ENCODE measurements around the gene TMPRSS4. TPM values are rescaled to one million over a fixed set of nuclear protein-coding genes. Genes with fewer than 3 reads are reported as not detected.

TMPRSS4 gene
- total RNA-seq, 1 experiment from 2014 or later = 1.5 TPM

DNA sequence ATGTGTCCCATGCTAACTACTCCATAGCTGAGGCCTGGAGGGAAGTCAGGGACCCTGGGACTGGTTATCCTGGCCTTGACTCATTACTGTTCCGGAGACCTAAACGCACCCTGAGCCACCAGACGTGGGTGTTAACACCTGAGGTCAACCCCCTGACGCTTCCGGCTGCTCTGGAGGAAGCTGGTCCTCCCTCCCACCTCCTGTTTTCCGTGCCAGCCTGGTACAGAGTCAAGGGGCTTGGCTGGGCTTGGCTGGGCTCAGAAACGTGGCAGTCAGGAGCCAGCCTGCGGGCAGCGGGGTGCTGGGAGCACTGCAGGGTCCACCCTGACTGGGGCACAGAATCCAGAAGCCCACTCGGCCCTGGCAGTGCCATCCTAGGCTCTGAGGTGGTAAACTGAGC is 2.6 kb downstream of the TMPRSS4 start:
- ChIA-PET CTCF (interaction anchor here (1.3 kb wide), 1 partner anchor 272 kb away, joined by 3 read pairs; no protein-coding TSS in a partner anchor), POLR2A (no interaction called here), RAD21 (ENCODE audit: low non-redundant PET in 1 of 2, low total read pairs in 2 of 2, uncharacterized antibody in 2 of 2, unreplicated experiment in 2 of 2) (no interaction called here)
- Histone ChIP-seq H3K9me2 (ENCODE audit: insufficient read depth) (no peaks in the 10 kb centered on the region), H3K4me1 (ENCODE audit: control insufficient read depth in 1 of 2, insufficient read depth in 2 of 2, low read length in 2 of 2) (peaks cover 21 to 29% of the 10 kb centered on the region in 2 experiments), H3K9ac (ENCODE audit: low read length) (no peak overlapping the region), H3K4me2 (ENCODE audit: low read length) (no peak overlapping the region), H2AFZ (ENCODE audit: low read depth, low read length, poor library complexity, severe bottlenecking) (no peak overlapping the region), H3K27ac (ENCODE audit: low read depth, low read length) (no peak overlapping the region), H3K9me3 (ENCODE audit: control insufficient read depth in 1 of 2, insufficient read depth in 1 of 2, low read depth in 1 of 2, low read length in 2 of 2) (no peaks in the 10 kb centered on the region), H3K4me3 (replicated peaks in 1 of 2; ENCODE audit: low read depth in 1 of 2, low read length in 2 of 2) (no peak overlapping the region), H3K79me2 (ENCODE audit: insufficient read depth, low read length) (no peaks in the 10 kb centered on the region), H4K20me1 (ENCODE audit: insufficient read depth) (no peaks in the 10 kb centered on the region), H3K36me3 (ENCODE audit: control insufficient read depth in 1 of 2, insufficient read depth in 2 of 2, low read length in 2 of 2) (no peaks in the 10 kb centered on the region), H3K27me3 (ENCODE audit: insufficient read depth, low read length) (no peaks in the 10 kb centered on the region)
- ATAC-seq (no peak), DNase-seq (ENCODE audit: low read depth, low spot score) (no peak)
- intact Hi-C loops (cut with micrococcal nuclease) = no loop called here
- TF ChIP-seq, protein P1, sequence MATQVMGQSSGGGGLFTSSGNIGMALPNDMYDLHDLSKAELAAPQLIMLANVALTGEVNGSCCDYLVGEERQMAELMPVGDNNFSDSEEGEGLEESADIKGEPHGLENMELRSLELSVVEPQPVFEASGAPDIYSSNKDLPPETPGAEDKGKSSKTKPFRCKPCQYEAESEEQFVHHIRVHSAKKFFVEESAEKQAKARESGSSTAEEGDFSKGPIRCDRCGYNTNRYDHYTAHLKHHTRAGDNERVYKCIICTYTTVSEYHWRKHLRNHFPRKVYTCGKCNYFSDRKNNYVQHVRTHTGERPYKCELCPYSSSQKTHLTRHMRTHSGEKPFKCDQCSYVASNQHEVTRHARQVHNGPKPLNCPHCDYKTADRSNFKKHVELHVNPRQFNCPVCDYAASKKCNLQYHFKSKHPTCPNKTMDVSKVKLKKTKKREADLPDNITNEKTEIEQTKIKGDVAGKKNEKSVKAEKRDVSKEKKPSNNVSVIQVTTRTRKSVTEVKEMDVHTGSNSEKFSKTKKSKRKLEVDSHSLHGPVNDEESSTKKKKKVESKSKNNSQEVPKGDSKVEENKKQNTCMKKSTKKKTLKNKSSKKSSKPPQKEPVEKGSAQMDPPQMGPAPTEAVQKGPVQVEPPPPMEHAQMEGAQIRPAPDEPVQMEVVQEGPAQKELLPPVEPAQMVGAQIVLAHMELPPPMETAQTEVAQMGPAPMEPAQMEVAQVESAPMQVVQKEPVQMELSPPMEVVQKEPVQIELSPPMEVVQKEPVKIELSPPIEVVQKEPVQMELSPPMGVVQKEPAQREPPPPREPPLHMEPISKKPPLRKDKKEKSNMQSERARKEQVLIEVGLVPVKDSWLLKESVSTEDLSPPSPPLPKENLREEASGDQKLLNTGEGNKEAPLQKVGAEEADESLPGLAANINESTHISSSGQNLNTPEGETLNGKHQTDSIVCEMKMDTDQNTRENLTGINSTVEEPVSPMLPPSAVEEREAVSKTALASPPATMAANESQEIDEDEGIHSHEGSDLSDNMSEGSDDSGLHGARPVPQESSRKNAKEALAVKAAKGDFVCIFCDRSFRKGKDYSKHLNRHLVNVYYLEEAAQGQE (IDR thresholded peaks at IDR 0.05; ENCODE audit: low read depth) = no peak
- no peak for TF ChIP-seq CEBPB (IDR thresholded peaks at IDR 0.05; ENCODE audit: low read depth)
- TF ChIP-seq, protein P2, sequence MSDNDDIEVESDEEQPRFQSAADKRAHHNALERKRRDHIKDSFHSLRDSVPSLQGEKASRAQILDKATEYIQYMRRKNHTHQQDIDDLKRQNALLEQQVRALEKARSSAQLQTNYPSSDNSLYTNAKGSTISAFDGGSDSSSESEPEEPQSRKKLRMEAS (IDR thresholded peaks at IDR 0.05) = no peak
- no peak for TF ChIP-seq EZH2 (IDR thresholded peaks at IDR 0.05)
- BruUV-seq (replicated peaks) = no TSS peak

DNA sequence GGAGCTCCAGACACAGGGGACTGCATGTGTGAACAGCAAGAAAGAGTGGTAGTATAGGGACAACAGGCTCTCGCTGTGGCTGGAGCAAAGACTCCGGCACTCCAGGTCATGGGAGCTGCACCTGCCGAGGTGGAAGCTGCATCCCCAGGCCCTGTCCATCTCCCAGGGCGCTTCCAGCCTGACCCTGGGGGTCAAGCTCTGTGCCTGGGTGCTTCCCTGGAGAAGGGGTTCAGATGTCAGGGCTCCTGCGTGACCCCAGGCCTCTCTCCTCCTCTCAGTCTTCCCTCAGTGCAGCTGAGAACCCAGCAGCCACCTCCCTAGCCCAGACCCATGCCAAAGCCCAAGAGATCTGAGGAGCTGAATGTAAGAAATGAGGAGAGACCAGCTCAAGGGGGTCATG is 3.4 kb downstream of the TMPRSS4 start:
- no TSS peak for BruUV-seq (replicated peaks)
- no peak overlapping the region for H3K27ac ChIP-seq (ENCODE audit: low read depth, low read length)
- DNase-seq (ENCODE audit: low read depth, low spot score) (no peak), ATAC-seq (no peak)
- H3K4me3 ChIP-seq (replicated peaks in 1 of 2; ENCODE audit: low read depth in 1 of 2, low read length in 2 of 2) = no peak overlapping the region
- no peaks in the 10 kb centered on the region for H3K27me3 ChIP-seq (ENCODE audit: insufficient read depth, low read length)
- ChIA-PET RAD21 (ENCODE audit: low non-redundant PET in 1 of 2, low total read pairs in 2 of 2, uncharacterized antibody in 2 of 2, unreplicated experiment in 2 of 2) (no interaction called here), POLR2A (interaction anchor here (1.2 kb wide), 1 partner anchor 16 kb away, joined by 3 read pairs; no protein-coding TSS in a partner anchor), CTCF (interaction anchor here (1.3 kb wide), 1 partner anchor 273 kb away, joined by 3 read pairs; no protein-coding TSS in a partner anchor)
- intact Hi-C loops (cut with micrococcal nuclease) = no loop called here
- no peak overlapping the region for H2AFZ ChIP-seq (ENCODE audit: low read depth, low read length, poor library complexity, severe bottlenecking)
- H3K36me3 ChIP-seq (ENCODE audit: control insufficient read depth in 1 of 2, insufficient read depth in 2 of 2, low read length in 2 of 2) = no peaks in the 10 kb centered on the region
- H3K9ac ChIP-seq (ENCODE audit: low read length) = no peak overlapping the region
- no peaks in the 10 kb centered on the region for H3K79me2 ChIP-seq (ENCODE audit: insufficient read depth, low read length)
- H3K4me2 ChIP-seq (ENCODE audit: low read length) = no peak overlapping the region
- no peaks in the 10 kb centered on the region for H4K20me1 ChIP-seq (ENCODE audit: insufficient read depth)
- H3K9me3 ChIP-seq (ENCODE audit: control insufficient read depth in 1 of 2, insufficient read depth in 1 of 2, low read depth in 1 of 2, low read length in 2 of 2) = no peaks in the 10 kb centered on the region
- H3K9me2 ChIP-seq (ENCODE audit: insufficient read depth) = no peaks in the 10 kb centered on the region
- TF ChIP-seq, protein P3, sequence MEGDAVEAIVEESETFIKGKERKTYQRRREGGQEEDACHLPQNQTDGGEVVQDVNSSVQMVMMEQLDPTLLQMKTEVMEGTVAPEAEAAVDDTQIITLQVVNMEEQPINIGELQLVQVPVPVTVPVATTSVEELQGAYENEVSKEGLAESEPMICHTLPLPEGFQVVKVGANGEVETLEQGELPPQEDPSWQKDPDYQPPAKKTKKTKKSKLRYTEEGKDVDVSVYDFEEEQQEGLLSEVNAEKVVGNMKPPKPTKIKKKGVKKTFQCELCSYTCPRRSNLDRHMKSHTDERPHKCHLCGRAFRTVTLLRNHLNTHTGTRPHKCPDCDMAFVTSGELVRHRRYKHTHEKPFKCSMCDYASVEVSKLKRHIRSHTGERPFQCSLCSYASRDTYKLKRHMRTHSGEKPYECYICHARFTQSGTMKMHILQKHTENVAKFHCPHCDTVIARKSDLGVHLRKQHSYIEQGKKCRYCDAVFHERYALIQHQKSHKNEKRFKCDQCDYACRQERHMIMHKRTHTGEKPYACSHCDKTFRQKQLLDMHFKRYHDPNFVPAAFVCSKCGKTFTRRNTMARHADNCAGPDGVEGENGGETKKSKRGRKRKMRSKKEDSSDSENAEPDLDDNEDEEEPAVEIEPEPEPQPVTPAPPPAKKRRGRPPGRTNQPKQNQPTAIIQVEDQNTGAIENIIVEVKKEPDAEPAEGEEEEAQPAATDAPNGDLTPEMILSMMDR (IDR thresholded peaks at IDR 0.05 in 2 of 3, conservative IDR thresholded peaks at IDR 0.05 in 1 of 3; ENCODE audit: borderline replicate concordance in 1 of 3, insufficient read depth in 1 of 3, low read depth in 2 of 3, low read length in 2 of 3) = no peak
- TF ChIP-seq, protein P1 (IDR thresholded peaks at IDR 0.05; ENCODE audit: low read depth) = no peak
- no peak for TF ChIP-seq ZFX (IDR thresholded peaks at IDR 0.05)
- peaks cover 15 to 21% of the 10 kb centered on the region in 2 experiments for H3K4me1 ChIP-seq (ENCODE audit: control insufficient read depth in 1 of 2, insufficient read depth in 2 of 2, low read length in 2 of 2)

All from HCT116 (cell line).